GM12878 (cell line): Measurements from ENCODE around the gene SPACDR. TPM values are rescaled to one million over a fixed set of nuclear protein-coding genes. Genes with fewer than 3 reads are reported as not detected.

ENCODE experiments used
- NFXL1 ChIP-seq: fragments of 450-650 bp; IDR thresholded peaks from 2 replicates; pipeline ENCODE4 v1.6.1; 2017; ENCODE audit warnings: antibody characterized with exemption, mild to moderate bottlenecking, borderline replicate concordance
- NR2C2 ChIP-seq: IDR thresholded peaks from 2 replicates; pipeline ENCODE4 v1.6.1; 2011; ENCODE audit warnings: borderline replicate concordance, low read depth; ENCODE audit not compliant: control insufficient read depth, insufficient read length
- RELB ChIP-seq: fragments of 450-650 bp; IDR thresholded peaks from 2 replicates; pipeline ENCODE4 v1.6.1; 2017; ENCODE audit warnings: low read depth, mild to moderate bottlenecking, moderate library complexity
- SIX5 ChIP-seq: IDR thresholded peaks from 2 replicates; pipeline ENCODE4 v1.6.1; 2011; ENCODE audit warnings: mild to moderate bottlenecking, low read depth, low read length, moderate library complexity; ENCODE audit not compliant: severe bottlenecking
- SUZ12 ChIP-seq: fragments of 200-600 bp; sonication (generic); IDR thresholded peaks from one replicate; pipeline ENCODE4 v1.6.1; 2018; ENCODE audit warnings: antibody characterized with exemption, mild to moderate bottlenecking; ENCODE audit not compliant: unreplicated experiment
- polyA plus RNA-seq, 11 experiments: library from polyadenylated mRNA; depleted of rRNA in 4 of 11; unstranded in 6 of 11; stranded (reverse) in 5 of 11; fragments of >200 nt; fragmentation: Nextera tagmentation in 4 of 11; fragmentation: Illumina TruSeq in 1 of 11; extraction: Ambion mirVana in 4 of 11; extraction: Trizol in 1 of 11; gene quantifications; 1 replicate in 1 of 11; 2 replicates in 10 of 11; pipeline versions ENCODE4 v1.2.1 to v1.2.3, GENCODE V29; 2011 to 2016; ENCODE audit warnings: inconsistent platforms in 2 of 11, missing spikeins in 2 of 11, low read depth in 1 of 11
- total RNA-seq, 4 experiments: library from RNA; depleted of rRNA in 3 of 4; stranded (reverse); fragments of >200 nt in 3 of 4; fragmentation: Illumina TruSeq in 1 of 4; extraction: Trizol in 1 of 4; gene quantifications; 2 replicates each; pipeline versions ENCODE4 v1.2.1 to v1.2.3, GENCODE V29; 2013 to 2021

The SPACDR gene
- total and polyA plus RNA-seq, 10 of the 15 experiments (the other 5 are each of a cell fraction or from before 2014, with no cell fraction given) = 0.18 to 1.5 (median 0.63) TPM

GRCh38 chr7:100406767-100407166 is 57.3 kb downstream of the SPACDR start (continued):
- no peak for TF ChIP-seq NR2C2
- TF ChIP-seq SIX5 = no peak
- no peak for TF ChIP-seq NFXL1
- TF ChIP-seq SUZ12 = no peak
- TF ChIP-seq RELB = no peak

Other genes starting within 250 kb of the SPACDR start
Only the 7 nearest of the 20 such genes appear.
- 9.0 and 10.1 TPM in 2 replicates for gene PILRA, start 90.8 kb downstream of the SPACDR start, total RNA-seq (2014; rRNA removed)
- gene PILRA, start 90.8 kb downstream of the SPACDR start, total RNA-seq (2014; rRNA removed; fragmentation: Illumina TruSeq; extraction: Trizol) = 10.8 and 11.1 TPM in 2 replicates
- gene PILRA, start 90.8 kb downstream of the SPACDR start, total RNA-seq (2021) = 7.0 and 7.5 TPM in 2 replicates
- 30.2 and 43.3 TPM in 2 replicates for gene PILRA, start 90.8 kb downstream of the SPACDR start, polyA plus RNA-seq (2011; rRNA removed)
- gene PILRA, start 90.8 kb downstream of the SPACDR start, polyA plus RNA-seq (2014; fragmentation: Illumina TruSeq; extraction: Trizol) = 12.0 and 14.2 TPM in 2 replicates
- 10 to 100 TPM; 12.2 to 13.5 TPM for gene PILRA, start 90.8 kb downstream of the SPACDR start, polyA plus RNA-seq (2014; fragmentation: Nextera tagmentation; extraction: Ambion mirVana)
- 12.7 and 15.2 TPM in 2 replicates for gene PILRA, start 90.8 kb downstream of the SPACDR start, polyA plus RNA-seq (2014; rRNA removed)
- gene PILRA, start 90.8 kb downstream of the SPACDR start, polyA plus RNA-seq (2016; fragmentation: Nextera tagmentation; extraction: Ambion mirVana) = 1 to 10 TPM; 6.6 to 7.2 TPM
- 2.5 and 3.8 TPM in 2 replicates for gene ZCWPW1, start 35.6 kb downstream of the SPACDR start, total RNA-seq (2014; rRNA removed)
- 3.8 and 4.4 TPM in 2 replicates for gene ZCWPW1, start 35.6 kb downstream of the SPACDR start, total RNA-seq (2014; rRNA removed; fragmentation: Illumina TruSeq; extraction: Trizol)
- 3.3 and 3.7 TPM in 2 replicates for gene ZCWPW1, start 35.6 kb downstream of the SPACDR start, total RNA-seq (2021)
- 2.9 and 4.6 TPM in 2 replicates for gene ZCWPW1, start 35.6 kb downstream of the SPACDR start, polyA plus RNA-seq (2011; rRNA removed)
- 3.9 and 4.3 TPM in 2 replicates for gene ZCWPW1, start 35.6 kb downstream of the SPACDR start, polyA plus RNA-seq (2014; fragmentation: Illumina TruSeq; extraction: Trizol)
- 1 to 10 TPM; 1.3 to 2.3 TPM for gene ZCWPW1, start 35.6 kb downstream of the SPACDR start, polyA plus RNA-seq (2014; fragmentation: Nextera tagmentation; extraction: Ambion mirVana)
- gene ZCWPW1, start 35.6 kb downstream of the SPACDR start, polyA plus RNA-seq (2014; rRNA removed) = 4.4 and 5.1 TPM in 2 replicates
- gene ZCWPW1, start 35.6 kb downstream of the SPACDR start, polyA plus RNA-seq (2016; fragmentation: Nextera tagmentation; extraction: Ambion mirVana) = 1 to 10 TPM; 3.5 to 3.9 TPM
- 33.8 and 39.6 TPM in 2 replicates for gene MEPCE, start 34.4 kb downstream of the SPACDR start, total RNA-seq (2014; rRNA removed)
- 22.8 and 26.0 TPM in 2 replicates for gene MEPCE, start 34.4 kb downstream of the SPACDR start, total RNA-seq (2014; rRNA removed; fragmentation: Illumina TruSeq; extraction: Trizol)
- gene MEPCE, start 34.4 kb downstream of the SPACDR start, total RNA-seq (2021) = 46.0 and 48.0 TPM in 2 replicates
- 9.1 and 16.2 TPM in 2 replicates for gene MEPCE, start 34.4 kb downstream of the SPACDR start, polyA plus RNA-seq (2011; rRNA removed)
- 15.1 and 35.8 TPM in 2 replicates for gene MEPCE, start 34.4 kb downstream of the SPACDR start, polyA plus RNA-seq (2014; fragmentation: Illumina TruSeq; extraction: Trizol)
- gene MEPCE, start 34.4 kb downstream of the SPACDR start, polyA plus RNA-seq (2014; fragmentation: Nextera tagmentation; extraction: Ambion mirVana) = 10 to 100 TPM in 1 of 2 experiments, 1 to 10 TPM in 1; 8.2 to 12.6 TPM
- 32.3 and 42.0 TPM in 2 replicates for gene MEPCE, start 34.4 kb downstream of the SPACDR start, polyA plus RNA-seq (2014; rRNA removed)
- 10 to 100 TPM; 14.9 to 18.1 TPM for gene MEPCE, start 34.4 kb downstream of the SPACDR start, polyA plus RNA-seq (2016; fragmentation: Nextera tagmentation; extraction: Ambion mirVana)
- gene PPP1R35, start 27.8 kb downstream of the SPACDR start, total RNA-seq (2014; rRNA removed) = 51.3 and 55.5 TPM in 2 replicates
- 14.1 and 19.6 TPM in 2 replicates for gene PPP1R35, start 27.8 kb downstream of the SPACDR start, total RNA-seq (2014; rRNA removed; fragmentation: Illumina TruSeq; extraction: Trizol)
- gene PPP1R35, start 27.8 kb downstream of the SPACDR start, total RNA-seq (2021) = 58.1 and 61.0 TPM in 2 replicates
- gene PPP1R35, start 27.8 kb downstream of the SPACDR start, polyA plus RNA-seq (2011; rRNA removed) = 7.9 and 15.2 TPM in 2 replicates
- 0.52 and 5.2 TPM in 2 replicates for gene PPP1R35, start 27.8 kb downstream of the SPACDR start, polyA plus RNA-seq (2014; fragmentation: Illumina TruSeq; extraction: Trizol)
- 1 to 10 TPM; 1.8 to 9.9 TPM for gene PPP1R35, start 27.8 kb downstream of the SPACDR start, polyA plus RNA-seq (2014; fragmentation: Nextera tagmentation; extraction: Ambion mirVana)
- 62.5 and 70.4 TPM in 2 replicates for gene PPP1R35, start 27.8 kb downstream of the SPACDR start, polyA plus RNA-seq (2014; rRNA removed)
- gene PPP1R35, start 27.8 kb downstream of the SPACDR start, polyA plus RNA-seq (2016; fragmentation: Nextera tagmentation; extraction: Ambion mirVana) = 10 to 100 TPM in 1 of 2 experiments, 1 to 10 TPM in 1; 4.0 to 56.3 TPM
- gene TSC22D4, start 15.0 kb upstream of the SPACDR start, total RNA-seq (2014; rRNA removed) = 33.2 and 39.9 TPM in 2 replicates
- 11.7 and 16.2 TPM in 2 replicates for gene TSC22D4, start 15.0 kb upstream of the SPACDR start, total RNA-seq (2014; rRNA removed; fragmentation: Illumina TruSeq; extraction: Trizol)
- gene TSC22D4, start 15.0 kb upstream of the SPACDR start, total RNA-seq (2021) = 63.7 and 65.7 TPM in 2 replicates
- gene TSC22D4, start 15.0 kb upstream of the SPACDR start, polyA plus RNA-seq (2011; rRNA removed) = 7.3 and 13.8 TPM in 2 replicates
- gene TSC22D4, start 15.0 kb upstream of the SPACDR start, polyA plus RNA-seq (2014; fragmentation: Illumina TruSeq; extraction: Trizol) = 8.3 and 13.7 TPM in 2 replicates
- gene TSC22D4, start 15.0 kb upstream of the SPACDR start, polyA plus RNA-seq (2014; fragmentation: Nextera tagmentation; extraction: Ambion mirVana) = 1 to 10 TPM in 1 of 2 experiments, under 1 TPM in 1; 0.50 to 1.2 TPM
- gene TSC22D4, start 15.0 kb upstream of the SPACDR start, polyA plus RNA-seq (2014; rRNA removed) = 47.8 and 55.6 TPM in 2 replicates
- 10 to 100 TPM; 32.6 to 33.3 TPM for gene TSC22D4, start 15.0 kb upstream of the SPACDR start, polyA plus RNA-seq (2016; fragmentation: Nextera tagmentation; extraction: Ambion mirVana)
- gene NYAP1, start 19.7 kb upstream of the SPACDR start, total RNA-seq (2014; rRNA removed) = 0.05 and 0.06 TPM in 2 replicates
- 0.04 and 0.05 TPM in 2 replicates for gene NYAP1, start 19.7 kb upstream of the SPACDR start, total RNA-seq (2014; rRNA removed; fragmentation: Illumina TruSeq; extraction: Trizol)
- 0.15 and 0.19 TPM in 2 replicates for gene NYAP1, start 19.7 kb upstream of the SPACDR start, total RNA-seq (2021)
- not detected in 2 replicates for gene NYAP1, start 19.7 kb upstream of the SPACDR start, polyA plus RNA-seq (2011; rRNA removed)
- not detected in 2 replicates for gene NYAP1, start 19.7 kb upstream of the SPACDR start, polyA plus RNA-seq (2014; fragmentation: Illumina TruSeq; extraction: Trizol)
- gene NYAP1, start 19.7 kb upstream of the SPACDR start, polyA plus RNA-seq (2014; fragmentation: Nextera tagmentation; extraction: Ambion mirVana) = not detected
- 0.28 and 0.49 TPM in 2 replicates for gene NYAP1, start 19.7 kb upstream of the SPACDR start, polyA plus RNA-seq (2014; rRNA removed)
- gene NYAP1, start 19.7 kb upstream of the SPACDR start, polyA plus RNA-seq (2016; fragmentation: Nextera tagmentation; extraction: Ambion mirVana) = not detected
- gene AGFG2, start 74.9 kb upstream of the SPACDR start, total RNA-seq (2014; rRNA removed) = 47.8 and 60.3 TPM in 2 replicates
- 14.9 and 18.0 TPM in 2 replicates for gene AGFG2, start 74.9 kb upstream of the SPACDR start, total RNA-seq (2014; rRNA removed; fragmentation: Illumina TruSeq; extraction: Trizol)
- 71.5 and 75.1 TPM in 2 replicates for gene AGFG2, start 74.9 kb upstream of the SPACDR start, total RNA-seq (2021)
- gene AGFG2, start 74.9 kb upstream of the SPACDR start, polyA plus RNA-seq (2011; rRNA removed) = 10.2 and 24.2 TPM in 2 replicates
- 6.6 and 15.6 TPM in 2 replicates for gene AGFG2, start 74.9 kb upstream of the SPACDR start, polyA plus RNA-seq (2014; fragmentation: Illumina TruSeq; extraction: Trizol)
- 1 to 10 TPM in 1 of 2 experiments, under 1 TPM in 1; 0.90 to 1.1 TPM for gene AGFG2, start 74.9 kb upstream of the SPACDR start, polyA plus RNA-seq (2014; fragmentation: Nextera tagmentation; extraction: Ambion mirVana)
- gene AGFG2, start 74.9 kb upstream of the SPACDR start, polyA plus RNA-seq (2014; rRNA removed) = 47.0 and 50.2 TPM in 2 replicates
- 10 to 100 TPM; 26.7 to 27.0 TPM for gene AGFG2, start 74.9 kb upstream of the SPACDR start, polyA plus RNA-seq (2016; fragmentation: Nextera tagmentation; extraction: Ambion mirVana)